Smooth muscle cell (in vitro differentiated cells): ENCODE results near the gene OR5K4. TPM values are rescaled to one million over a fixed set of nuclear protein-coding genes. Genes with fewer than 3 reads are reported as not detected.

Source experiments
- DNase-seq: peaks from one replicate; lab custom pipeline; 2025; ENCODE audit not compliant: unreplicated experiment; lab: John Stamatoyannopoulos, UW
- H2AFZ ChIP-seq: fragments of 200-600 bp; sonication (generic); 2 replicates; pipeline ENCODE4 v1.6.0; 2016; ENCODE audit warnings: antibody characterized with exemption, low read depth, mild to moderate bottlenecking
- H3F3A ChIP-seq: fragments of 200-600 bp; sonication (generic); 2 replicates; pipeline ENCODE4 v1.6.0; 2017; ENCODE audit warnings: antibody characterized with exemption, low read depth
- H3K27ac ChIP-seq: fragments of 200-600 bp; sonication (generic); 2 replicates; pipeline ENCODE4 v1.5.1; 2016; ENCODE audit warnings: low read depth, mild to moderate bottlenecking
- H3K27me3 ChIP-seq: fragments of 200-600 bp; sonication (generic); 2 replicates; pipeline ENCODE4 v1.6.1; 2016; ENCODE audit warnings: low read depth, mild to moderate bottlenecking
- H3K36me3 ChIP-seq: fragments of 200-600 bp; sonication (generic); 2 replicates; pipeline ENCODE4 v1.5.1; 2016; ENCODE audit warnings: low read depth
- H3K4me1 ChIP-seq: fragments of 200-600 bp; sonication (generic); 2 replicates; pipeline ENCODE4 v1.5.1; 2016; ENCODE audit warnings: low read depth
- H3K4me2 ChIP-seq: fragments of 200-600 bp; sonication (generic); 2 replicates; pipeline ENCODE4 v1.6.0; 2016; ENCODE audit warnings: mild to moderate bottlenecking
- H3K4me3 ChIP-seq: fragments of 200-600 bp; sonication (generic); 2 replicates; pipeline ENCODE4 v1.5.1; 2016; ENCODE audit warnings: mild to moderate bottlenecking
- H3K79me2 ChIP-seq: fragments of 200-600 bp; sonication (generic); 2 replicates; pipeline ENCODE4 v1.6.0; 2016; ENCODE audit warnings: low read depth, mild to moderate bottlenecking
- H3K9ac ChIP-seq: fragments of 200-600 bp; sonication (generic); 2 replicates; pipeline ENCODE4 v1.6.0; 2016; ENCODE audit warnings: low read depth
- H3K9me3 ChIP-seq: fragments of 200-600 bp; sonication (generic); replicated peaks from 2 replicates; pipeline ENCODE4 v1.5.1; 2016; ENCODE audit warnings: low read depth
- H4K20me1 ChIP-seq: fragments of 200-600 bp; sonication (generic); 2 replicates; pipeline ENCODE4 v1.6.0; 2016; ENCODE audit warnings: low read depth
- CTCF ChIP-seq: fragments of 200-600 bp; sonication (generic); IDR thresholded peaks from 2 replicates; pipeline ENCODE4 v1.5.1; 2017; ENCODE audit warnings: borderline replicate concordance, mild to moderate bottlenecking, antibody characterized with exemption; ENCODE audit not compliant: insufficient read depth, poor library complexity, severe bottlenecking
- WGBS: methylation state at CpG from one replicate; pipeline ENCODE4 v1.1.7; 2016; ENCODE audit warnings: low lambda C conversion rate; 5-methylcytosine and 5-hydroxymethylcytosine counted together
- polyA plus RNA-seq: library from polyadenylated mRNA; unstranded; fragments of >200 nt; fragmentation: Nextera tagmentation; extraction: Ambion mirVana; gene quantifications from 2 replicates; pipeline ENCODE4 v1.2.1, GENCODE V29; 2016
- total RNA-seq: library from RNA; depleted of rRNA; stranded (reverse); fragments of >200 nt; gene quantifications from 2 replicates; pipeline ENCODE4 v1.2.3, GENCODE V29; 2014

OR5K4 gene
- total and polyA plus RNA-seq, 2 experiments from 2014 or later, result not detected

GRCh38 chr3:98329392-98330124 is 24.1 kb upstream of the OR5K4 start:
- Histone ChIP-seq H3K4me3 (no peak overlapping the region), H3K27ac (no peak overlapping the region), H2AFZ (peak overlapping the region; percentile 65), H3K36me3 (no peaks in the 10 kb centered on the region), H4K20me1 (no peaks in the 10 kb centered on the region), H3K9me3 (no peaks in the 10 kb centered on the region), H3K4me2 (no peak overlapping the region), H3K27me3 (no peaks in the 10 kb centered on the region), H3K4me1 (no peaks in the 10 kb centered on the region), H3F3A (no peaks in the 10 kb centered on the region), H3K79me2 (no peaks in the 10 kb centered on the region), H3K9ac (no peak overlapping the region)
- no peak for DNase-seq
- 12% methylated on average over 6 of the region's 6 CpGs for WGBS
- TF ChIP-seq CTCF, result peak; percentile 62

- Histone ChIP-seq H3K36me3 (no peaks in the 10 kb centered on the region), H3K4me1 (no peaks in the 10 kb centered on the region), H3K9ac (no peak overlapping the region), H3F3A (no peaks in the 10 kb centered on the region), H3K79me2 (no peaks in the 10 kb centered on the region), H3K9me3 (no peaks in the 10 kb centered on the region), H2AFZ (no peak overlapping the region), H3K4me3 (no peak overlapping the region), H4K20me1 (no peaks in the 10 kb centered on the region), H3K27me3 (no peaks in the 10 kb centered on the region), H3K27ac (no peak overlapping the region), H3K4me2 (no peak overlapping the region)
- DNase-seq, result no peak
- TF ChIP-seq CTCF, result no peak
- 93% methylated on average over 1 of the region's 1 CpG for WGBS
These were observed 22.3 kb upstream of the OR5K4 start for GRCh38 chr3:98331329-98331728.

GRCh38 chr3:98333989-98334606 is 19.6 kb upstream of the OR5K4 start:
- Histone ChIP-seq H3K79me2 (no peaks in the 10 kb centered on the region), H3K36me3 (no peaks in the 10 kb centered on the region), H3K27ac (no peak overlapping the region), H3K9me3 (no peaks in the 10 kb centered on the region), H3K27me3 (peaks cover 5% of the 10 kb centered on the region), H3F3A (no peaks in the 10 kb centered on the region), H3K4me2 (no peak overlapping the region), H3K4me1 (no peaks in the 10 kb centered on the region), H3K4me3 (no peak overlapping the region), H3K9ac (no peak overlapping the region), H2AFZ (no peak overlapping the region), H4K20me1 (no peaks in the 10 kb centered on the region)
- 75% methylated on average over 3 of the region's 3 CpGs for WGBS
- DNase-seq, result no peak
- no peak for TF ChIP-seq CTCF
